Activated CD4-positive, alpha-beta T cell treated with anti-CD3 and anti-CD28 coated beads, Interleukin-2, amount 10 ng/mL, durations not matched to agents 24 days and 14 days (primary cell): ENCODE results near the gene AGRP. TPM values are rescaled to one million over a fixed set of nuclear protein-coding genes. Genes with fewer than 3 reads are reported as not detected.

ENCODE experiments used
- DNase-seq: peaks from one replicate; pipeline ENCODE4 v3.0.0; 2022
- H3K27ac Mint-ChIP-seq: one replicate; pipeline ENCODE4 v1.8.0; 2022; ENCODE audit warnings: mild to moderate bottlenecking, mixed read lengths
- H3K27me3 Mint-ChIP-seq: one replicate; pipeline ENCODE4 v1.8.0; 2022; ENCODE audit warnings: mixed read lengths
- H3K36me3 Mint-ChIP-seq: one replicate; pipeline ENCODE4 v1.8.0; 2022; ENCODE audit warnings: low read depth, mild to moderate bottlenecking, mixed read lengths
- H3K4me1 Mint-ChIP-seq: one replicate; pipeline ENCODE4 v1.8.0; 2021; ENCODE audit warnings: mixed read lengths
- H3K4me3 Mint-ChIP-seq: one replicate; pipeline ENCODE4 v1.8.0; 2022; ENCODE audit warnings: mild to moderate bottlenecking, moderate library complexity, mixed read lengths
- H3K9me3 Mint-ChIP-seq: one replicate; pipeline ENCODE4 v1.8.0; 2021; ENCODE audit warnings: mixed read lengths
- intact Hi-C: fragments of 100-400 bp; cut with micrococcal nuclease; formaldehyde crosslinking; loops from one replicate; pipeline ENCODE4 v1.15.1; 2023
- total RNA-seq: library from RNA; stranded (reverse); gene quantifications from 2 replicates; pipeline ENCODE4 v1.2.3, GENCODE V29; 2022

Gene AGRP
- total RNA-seq, 1 donor from 2014 or later = not detected

GRCh38 chr16:67442581-67443255 is 40.6 kb downstream of the AGRP start:
- no peak overlapping the region for H3K4me3 Mint-ChIP-seq
- peaks cover 1% of the 10 kb centered on the region for H3K4me1 Mint-ChIP-seq
- no peak overlapping the region for H3K27ac Mint-ChIP-seq
- no peaks in the 10 kb centered on the region for H3K27me3 Mint-ChIP-seq
- intact Hi-C loops = no loop called here
- H3K9me3 Mint-ChIP-seq = no peaks in the 10 kb centered on the region
- DNase-seq = no peak
- peaks cover 5% of the 10 kb centered on the region for H3K36me3 Mint-ChIP-seq

- Mint-ChIP-seq H3K9me3 (no peaks in the 10 kb centered on the region), H3K36me3 (peaks cover 7% of the 10 kb centered on the region), H3K4me1 (peaks cover 2% of the 10 kb centered on the region), H3K4me3 (no peak overlapping the region), H3K27me3 (no peaks in the 10 kb centered on the region), H3K27ac (no peak overlapping the region)
- intact Hi-C loops = no loop called here
- DNase-seq = no peak
Observed at GRCh38 chr16:67441907-67442306, 41.4 kb downstream of the AGRP start.

DNA sequence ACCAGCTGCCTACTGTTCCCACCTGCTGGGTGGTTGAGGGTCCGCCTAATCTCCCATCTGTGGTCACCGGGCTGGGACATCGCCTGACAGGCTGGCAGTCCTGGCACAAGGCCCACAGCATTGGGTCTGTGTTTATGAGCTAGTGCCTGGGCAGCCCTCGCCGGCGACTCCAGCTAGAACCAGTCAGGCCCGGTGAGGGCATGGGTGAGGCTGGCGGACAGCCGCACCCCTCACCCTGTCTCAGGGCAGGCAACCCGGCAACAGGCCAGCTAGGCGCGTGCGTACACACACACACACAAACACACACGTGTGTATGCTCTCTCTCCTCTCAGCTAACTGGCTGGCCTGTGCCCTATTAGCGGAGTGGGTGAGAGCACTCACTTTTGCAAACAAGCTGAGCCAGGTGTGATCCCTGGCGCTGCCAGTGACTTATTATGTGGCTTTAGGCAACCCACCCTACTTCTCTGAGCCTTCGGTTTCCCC is 42.0 kb downstream of the AGRP start:
- no peak for DNase-seq
- Mint-ChIP-seq H3K9me3 (no peaks in the 10 kb centered on the region), H3K4me1 (peaks cover 2% of the 10 kb centered on the region), H3K27ac (no peak overlapping the region), H3K27me3 (no peaks in the 10 kb centered on the region), H3K4me3 (no peak overlapping the region), H3K36me3 (peaks cover 7% of the 10 kb centered on the region)
- intact Hi-C loops = no loop called here

- Mint-ChIP-seq H3K9me3 (no peaks in the 10 kb centered on the region), H3K36me3 (peaks cover 7% of the 10 kb centered on the region), H3K27ac (no peak overlapping the region), H3K4me1 (peaks cover 2% of the 10 kb centered on the region), H3K27me3 (no peaks in the 10 kb centered on the region), H3K4me3 (no peak overlapping the region)
- intact Hi-C loops = no loop called here
- DNase-seq = no peak
Observed at GRCh38 chr16:67438824-67439393, 44.4 kb downstream of the AGRP start.

- Mint-ChIP-seq H3K36me3 (peaks cover 7% of the 10 kb centered on the region), H3K27ac (no peak overlapping the region), H3K27me3 (peaks cover 3% of the 10 kb centered on the region), H3K4me3 (no peak overlapping the region), H3K9me3 (no peaks in the 10 kb centered on the region), H3K4me1 (peaks cover 2% of the 10 kb centered on the region)
- DNase-seq = no peak
- intact Hi-C loops = no loop called here
Observed at GRCh38 chr16:67438098-67438791, 45.1 kb downstream of the AGRP start.

- no peak for DNase-seq
- intact Hi-C loops = no loop called here
- Mint-ChIP-seq H3K4me1 (peaks cover 3% of the 10 kb centered on the region), H3K4me3 (no peak overlapping the region), H3K36me3 (peaks cover 7% of the 10 kb centered on the region), H3K9me3 (no peaks in the 10 kb centered on the region), H3K27me3 (peaks cover 9% of the 10 kb centered on the region), H3K27ac (no peak overlapping the region)
Observed at GRCh38 chr16:67437513-67437912, 45.8 kb downstream of the AGRP start.

DNA sequence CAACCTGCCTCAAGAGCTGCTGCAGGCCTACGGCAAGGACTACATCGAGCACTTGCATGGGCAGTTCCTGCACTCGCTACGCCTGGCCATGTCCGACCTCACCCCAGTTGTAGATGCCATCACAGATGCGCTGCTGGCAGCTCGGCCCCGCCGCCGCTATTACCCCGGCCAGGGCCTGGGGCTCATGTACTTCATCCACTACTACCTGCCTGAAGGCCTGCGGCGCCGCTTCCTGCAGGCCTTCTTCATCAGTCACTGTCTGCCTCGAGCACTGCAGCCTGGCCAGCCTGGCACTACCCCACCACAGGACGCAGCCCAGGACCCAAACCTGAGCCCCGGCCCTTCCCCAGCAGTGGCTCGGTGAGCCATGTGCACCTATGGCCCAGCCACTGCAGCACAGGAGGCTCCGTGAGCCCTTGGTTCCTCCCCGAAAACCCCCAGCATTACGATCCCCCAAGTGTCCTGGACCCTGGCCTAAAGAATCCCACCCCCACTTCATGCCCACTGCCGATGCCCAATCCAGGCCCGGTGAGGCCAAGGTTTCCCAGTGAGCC is 46.6 kb downstream of the AGRP start:
- intact Hi-C loops = no loop called here
- Mint-ChIP-seq H3K36me3 (peaks cover 7% of the 10 kb centered on the region), H3K4me3 (no peak overlapping the region), H3K9me3 (no peaks in the 10 kb centered on the region), H3K27me3 (peaks cover 13% of the 10 kb centered on the region), H3K27ac (no peak overlapping the region), H3K4me1 (peaks cover 5% of the 10 kb centered on the region)
- no peak for DNase-seq

DNA sequence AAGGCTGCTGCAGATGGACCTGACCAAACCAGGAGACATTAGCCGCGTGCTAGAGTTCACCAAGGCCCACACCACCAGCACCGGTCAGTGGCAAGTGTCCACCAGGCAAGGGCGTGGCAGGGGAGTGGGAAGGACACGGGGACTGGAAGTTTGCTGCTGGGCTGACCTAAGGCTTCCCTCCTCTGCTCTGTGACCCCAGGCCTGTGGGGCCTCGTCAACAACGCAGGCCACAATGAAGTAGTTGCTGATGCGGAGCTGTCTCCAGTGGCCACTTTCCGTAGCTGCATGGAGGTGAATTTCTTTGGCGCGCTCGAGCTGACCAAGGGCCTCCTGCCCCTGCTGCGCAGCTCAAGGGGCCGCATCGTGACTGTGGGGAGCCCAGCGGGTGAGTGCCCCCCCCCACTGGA is 47.6 kb downstream of the AGRP start:
- H3K4me1 Mint-ChIP-seq = peaks cover 8% of the 10 kb centered on the region
- peaks cover 7% of the 10 kb centered on the region for H3K36me3 Mint-ChIP-seq
- intact Hi-C loops = no loop called here
- H3K27ac Mint-ChIP-seq = no peak overlapping the region
- no peaks in the 10 kb centered on the region for H3K9me3 Mint-ChIP-seq
- H3K4me3 Mint-ChIP-seq = no peak overlapping the region
- H3K27me3 Mint-ChIP-seq = peaks cover 16% of the 10 kb centered on the region
- no peak for DNase-seq

GRCh38 chr16:67433131-67433719 is 50.1 kb downstream of the AGRP start:
- peaks cover 35% of the 10 kb centered on the region for H3K27me3 Mint-ChIP-seq
- DNase-seq = no peak

More at GRCh38 chr16:67433131-67433719, 50.1 kb downstream of the AGRP start:
- Mint-ChIP-seq H3K9me3 (no peaks in the 10 kb centered on the region), H3K27ac (no peak overlapping the region), H3K4me3 (no peak overlapping the region), H3K4me1 (peaks cover 14% of the 10 kb centered on the region), H3K36me3 (peaks cover 2% of the 10 kb centered on the region)
- intact Hi-C loops = no loop called here

Other genes starting within 250 kb of the AGRP start
- gene FHOD1, start 236.1 kb downstream of the AGRP start, total RNA-seq = 128 TPM in 2 replicates
- gene SLC9A5, start 234.6 kb downstream of the AGRP start, total RNA-seq = 5.3 TPM in 2 replicates
- gene PLEKHG4, start 204.0 kb downstream of the AGRP start, total RNA-seq = 43.4 and 43.8 TPM in 2 replicates
- 1.0 and 1.3 TPM in 2 replicates for gene KCTD19, start 156.8 kb downstream of the AGRP start, total RNA-seq
- 0.23 TPM in 1 of 2 replicates, not detected in the other for gene LRRC36, start 156.7 kb downstream of the AGRP start, total RNA-seq
- gene TPPP3, start 90.0 kb downstream of the AGRP start, total RNA-seq = not detected in 2 replicates
- gene ZDHHC1, start 67.1 kb downstream of the AGRP start, total RNA-seq = 0.54 and 0.85 TPM in 2 replicates
- gene HSD11B2, start 52.4 kb downstream of the AGRP start, total RNA-seq = 3.5 and 5.2 TPM in 2 replicates
- gene ATP6V0D1, start 2.4 kb downstream of the AGRP start, total RNA-seq = 30.9 and 31.8 TPM in 2 replicates
- 23.3 and 27.7 TPM in 2 replicates for gene RIPOR1, start 45.3 kb upstream of the AGRP start, total RNA-seq
- gene CTCF, start 79.0 kb upstream of the AGRP start, total RNA-seq = 60.2 and 62.5 TPM in 2 replicates
- gene CARMIL2, start 161.6 kb upstream of the AGRP start, total RNA-seq = 219 and 229 TPM in 2 replicates
- 54.0 and 55.1 TPM in 2 replicates for gene ACD, start 176.7 kb upstream of the AGRP start, total RNA-seq
- 13.5 and 14.0 TPM in 2 replicates for gene PARD6A, start 177.4 kb upstream of the AGRP start, total RNA-seq
- 12.7 and 13.8 TPM in 2 replicates for gene ENKD1, start 183.2 kb upstream of the AGRP start, total RNA-seq
- 0.68 and 1.5 TPM in 2 replicates for gene C16orf86, start 183.3 kb upstream of the AGRP start, total RNA-seq
- 16.2 and 18.3 TPM in 2 replicates for gene GFOD2, start 235.8 kb upstream of the AGRP start, total RNA-seq